ENCODE results near the gene PTCD1. TPM values are rescaled to one million over a fixed set of nuclear protein-coding genes. Genes with fewer than 3 reads are reported as not detected.

The PTCD1 gene
- total RNA-seq, 1 experiment from 2014 or later = 11.1 TPM

DNA sequence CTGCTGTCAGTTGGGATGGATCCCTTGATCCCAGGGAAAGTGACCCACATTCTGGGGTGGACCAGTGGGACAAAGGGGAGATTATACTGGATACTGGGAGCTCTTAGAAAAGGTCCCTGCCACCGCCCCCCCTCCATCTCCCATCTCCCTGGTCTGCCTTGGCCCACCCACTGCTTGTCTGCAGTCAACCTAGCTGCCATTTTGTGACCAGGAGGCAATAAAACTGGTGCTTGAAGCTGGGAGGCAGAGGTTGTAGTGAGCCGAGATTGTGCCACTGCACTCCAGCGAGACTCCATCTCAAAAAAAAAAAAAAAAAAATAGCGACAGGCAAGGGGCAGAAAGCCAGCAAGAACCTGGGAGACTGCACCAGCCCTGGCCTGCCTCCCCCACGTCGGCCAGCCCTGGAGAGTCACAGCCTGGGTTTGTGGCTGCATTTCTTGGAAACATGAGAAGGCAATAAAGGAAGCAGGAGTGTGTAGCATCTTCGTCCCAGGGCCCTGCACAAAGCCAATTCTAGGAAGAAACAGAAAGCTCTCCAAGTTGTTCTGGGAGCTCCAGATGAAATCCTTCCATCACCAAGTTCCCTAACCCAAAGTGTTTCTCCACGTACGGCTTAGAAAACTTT is 68.7 kb downstream of the PTCD1 start:
- Mint-ChIP-seq H3K4me3 (no peak overlapping the region), H3K4me1 (peaks cover 24% of the 10 kb centered on the region), H3K27ac (no peak overlapping the region), H3K9me3 (no peaks in the 10 kb centered on the region), H3K27me3 (ENCODE audit: low read depth) (peaks cover 12% of the 10 kb centered on the region), H3K36me3 (peaks cover 3% of the 10 kb centered on the region)
- DNase-seq (ENCODE audit: low spot score) = no peak
- ATAC-seq = no peak
- POLR2A ChIA-PET = interaction anchor here (1.0 kb wide), 1 partner anchor 39 kb away, joined by 4 read pairs; the partner anchor contains the start of gene BUD31
- TF ChIP-seq OVOL2 (CRISPR knock-in tag; IDR thresholded peaks at IDR 0.05; ENCODE audit: borderline replicate concordance) (no peak), FOXK1 (CRISPR knock-in tag; IDR thresholded peaks at IDR 0.05) (no peak), CREB1 (CRISPR knock-in tag; IDR thresholded peaks at IDR 0.05) (no peak), CBFB (CRISPR knock-in tag; IDR thresholded peaks at IDR 0.05; ENCODE audit: low read depth) (no peak), RORB (CRISPR knock-in tag; IDR thresholded peaks at IDR 0.05) (no peak)
- TF ChIP-seq, protein P1, sequence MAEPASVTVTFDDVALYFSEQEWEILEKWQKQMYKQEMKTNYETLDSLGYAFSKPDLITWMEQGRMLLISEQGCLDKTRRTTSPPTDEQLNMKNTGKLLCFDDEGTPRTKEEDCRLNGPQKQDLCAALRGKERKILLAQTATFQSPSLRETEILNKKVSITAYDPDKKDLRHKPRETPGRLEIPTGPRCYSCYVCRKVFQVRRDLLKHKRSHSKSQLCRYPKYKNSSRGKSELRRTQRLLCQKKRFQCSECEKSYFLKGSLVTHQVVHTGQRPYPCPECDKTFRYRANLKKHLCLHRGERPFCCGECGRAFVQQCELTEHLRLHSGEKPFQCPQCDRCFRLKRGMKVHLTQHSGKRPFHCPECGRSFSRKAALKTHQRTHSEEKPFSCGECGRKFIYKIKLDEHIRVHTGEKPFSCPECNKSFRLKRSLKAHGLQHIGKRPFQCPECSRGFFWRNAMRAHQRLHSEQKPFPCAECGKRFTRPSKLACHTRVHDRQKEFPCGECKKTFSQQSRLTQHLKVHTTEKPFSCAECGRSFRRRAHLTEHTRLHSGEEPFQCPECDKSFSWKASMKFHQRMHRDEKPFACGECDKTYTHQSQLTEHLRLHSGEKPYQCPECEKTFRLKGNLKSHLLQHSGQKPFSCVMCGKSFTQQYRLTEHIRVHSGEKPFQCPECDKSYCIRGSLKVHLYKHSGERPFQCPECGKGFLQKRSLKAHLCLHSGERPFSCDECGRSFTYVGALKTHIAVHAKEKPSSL (CRISPR knock-in tag; conservative IDR thresholded peaks at IDR 0.05) = no peak
- TF ChIP-seq, protein P2, sequence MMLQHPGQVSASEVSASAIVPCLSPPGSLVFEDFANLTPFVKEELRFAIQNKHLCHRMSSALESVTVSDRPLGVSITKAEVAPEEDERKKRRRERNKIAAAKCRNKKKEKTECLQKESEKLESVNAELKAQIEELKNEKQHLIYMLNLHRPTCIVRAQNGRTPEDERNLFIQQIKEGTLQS (CRISPR knock-in tag; conservative IDR thresholded peaks at IDR 0.05) = no peak
- TF ChIP-seq, protein P3, sequence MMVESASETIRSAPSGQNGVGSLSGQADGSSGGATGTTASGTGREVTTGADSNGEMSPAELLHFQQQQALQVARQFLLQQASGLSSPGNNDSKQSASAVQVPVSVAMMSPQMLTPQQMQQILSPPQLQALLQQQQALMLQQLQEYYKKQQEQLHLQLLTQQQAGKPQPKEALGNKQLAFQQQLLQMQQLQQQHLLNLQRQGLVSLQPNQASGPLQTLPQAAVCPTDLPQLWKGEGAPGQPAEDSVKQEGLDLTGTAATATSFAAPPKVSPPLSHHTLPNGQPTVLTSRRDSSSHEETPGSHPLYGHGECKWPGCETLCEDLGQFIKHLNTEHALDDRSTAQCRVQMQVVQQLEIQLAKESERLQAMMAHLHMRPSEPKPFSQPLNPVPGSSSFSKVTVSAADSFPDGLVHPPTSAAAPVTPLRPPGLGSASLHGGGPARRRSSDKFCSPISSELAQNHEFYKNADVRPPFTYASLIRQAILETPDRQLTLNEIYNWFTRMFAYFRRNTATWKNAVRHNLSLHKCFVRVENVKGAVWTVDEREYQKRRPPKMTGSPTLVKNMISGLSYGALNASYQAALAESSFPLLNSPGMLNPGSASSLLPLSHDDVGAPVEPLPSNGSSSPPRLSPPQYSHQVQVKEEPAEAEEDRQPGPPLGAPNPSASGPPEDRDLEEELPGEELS (CRISPR knock-in tag; IDR thresholded peaks at IDR 0.05) = no peak
- CTCF ChIA-PET = interaction anchor here (1.1 kb wide), 1 partner anchor 21 kb away, joined by 3 read pairs; no protein-coding TSS in a partner anchor

DNA sequence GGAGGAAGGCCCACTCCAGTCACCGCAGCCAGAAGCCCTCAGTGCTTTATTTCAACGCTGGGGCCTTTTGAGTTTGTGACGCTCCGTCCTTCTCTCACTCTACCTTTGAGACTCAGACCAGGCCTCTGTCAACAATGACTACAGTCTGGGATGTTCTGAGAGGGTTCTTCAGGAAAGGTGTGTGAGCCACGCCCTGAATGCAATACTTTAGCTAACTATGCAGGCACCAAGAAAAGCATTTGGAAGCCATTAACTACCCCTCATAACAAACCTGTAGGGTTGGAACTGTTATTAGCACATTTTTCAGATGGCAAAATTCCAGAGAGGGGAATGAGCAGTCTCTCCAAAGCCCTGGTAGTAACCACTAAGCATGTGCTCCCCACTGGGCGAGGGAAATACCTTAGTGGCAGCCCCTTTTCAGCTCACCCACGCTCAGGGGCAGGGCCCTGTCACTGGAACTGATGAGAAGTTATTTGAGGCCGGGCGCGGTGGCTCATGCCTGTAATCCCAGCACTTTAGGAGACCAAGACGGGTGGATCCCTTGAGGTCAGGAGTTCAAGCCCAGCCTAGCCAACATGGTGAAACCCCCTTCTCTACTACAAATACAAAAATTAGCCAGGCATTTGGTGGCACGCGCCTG is 69.7 kb downstream of the PTCD1 start:
- ATAC-seq (no peak), DNase-seq (ENCODE audit: low spot score) (no peak)
- CTCF ChIA-PET = interaction anchor here (1.1 kb wide), 1 partner anchor 22 kb away, joined by 3 read pairs; no protein-coding TSS in a partner anchor
- H3K4me3 Mint-ChIP-seq = no peak overlapping the region
- peaks cover 11% of the 10 kb centered on the region for H3K27me3 Mint-ChIP-seq (ENCODE audit: low read depth)
- H3K36me3 Mint-ChIP-seq = peaks cover 10% of the 10 kb centered on the region
- H3K27ac Mint-ChIP-seq = peak overlapping the region; percentile 62; the same call in 1 of the 2 replicates
- POLR2A ChIA-PET = interaction anchor here (0.6 kb wide), 1 partner anchor 103 kb away, joined by 3 read pairs; no protein-coding TSS in a partner anchor
- peaks cover 24% of the 10 kb centered on the region for H3K4me1 Mint-ChIP-seq
- no peaks in the 10 kb centered on the region for H3K9me3 Mint-ChIP-seq
- TF ChIP-seq, protein P4, sequence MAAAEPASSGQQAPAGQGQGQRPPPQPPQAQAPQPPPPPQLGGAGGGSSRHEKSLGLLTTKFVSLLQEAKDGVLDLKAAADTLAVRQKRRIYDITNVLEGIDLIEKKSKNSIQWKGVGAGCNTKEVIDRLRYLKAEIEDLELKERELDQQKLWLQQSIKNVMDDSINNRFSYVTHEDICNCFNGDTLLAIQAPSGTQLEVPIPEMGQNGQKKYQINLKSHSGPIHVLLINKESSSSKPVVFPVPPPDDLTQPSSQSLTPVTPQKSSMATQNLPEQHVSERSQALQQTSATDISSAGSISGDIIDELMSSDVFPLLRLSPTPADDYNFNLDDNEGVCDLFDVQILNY (CRISPR knock-in tag; IDR thresholded peaks at IDR 0.05) = no peak
- TF ChIP-seq, protein P5, sequence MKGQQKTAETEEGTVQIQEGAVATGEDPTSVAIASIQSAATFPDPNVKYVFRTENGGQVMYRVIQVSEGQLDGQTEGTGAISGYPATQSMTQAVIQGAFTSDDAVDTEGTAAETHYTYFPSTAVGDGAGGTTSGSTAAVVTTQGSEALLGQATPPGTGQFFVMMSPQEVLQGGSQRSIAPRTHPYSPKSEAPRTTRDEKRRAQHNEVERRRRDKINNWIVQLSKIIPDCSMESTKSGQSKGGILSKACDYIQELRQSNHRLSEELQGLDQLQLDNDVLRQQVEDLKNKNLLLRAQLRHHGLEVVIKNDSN (CRISPR knock-in tag; IDR thresholded peaks at IDR 0.05) = no peak
- no peak for TF ChIP-seq SOX15 (CRISPR knock-in tag; IDR thresholded peaks at IDR 0.05)
- TF ChIP-seq, protein P6, sequence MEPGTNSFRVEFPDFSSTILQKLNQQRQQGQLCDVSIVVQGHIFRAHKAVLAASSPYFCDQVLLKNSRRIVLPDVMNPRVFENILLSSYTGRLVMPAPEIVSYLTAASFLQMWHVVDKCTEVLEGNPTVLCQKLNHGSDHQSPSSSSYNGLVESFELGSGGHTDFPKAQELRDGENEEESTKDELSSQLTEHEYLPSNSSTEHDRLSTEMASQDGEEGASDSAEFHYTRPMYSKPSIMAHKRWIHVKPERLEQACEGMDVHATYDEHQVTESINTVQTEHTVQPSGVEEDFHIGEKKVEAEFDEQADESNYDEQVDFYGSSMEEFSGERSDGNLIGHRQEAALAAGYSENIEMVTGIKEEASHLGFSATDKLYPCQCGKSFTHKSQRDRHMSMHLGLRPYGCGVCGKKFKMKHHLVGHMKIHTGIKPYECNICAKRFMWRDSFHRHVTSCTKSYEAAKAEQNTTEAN (CRISPR knock-in tag; IDR thresholded peaks at IDR 0.05) = no peak
- TF ChIP-seq JUN (CRISPR knock-in tag; IDR thresholded peaks at IDR 0.05) = no peak
- TF ChIP-seq PRRX2 (CRISPR knock-in tag; IDR thresholded peaks at IDR 0.05) = no peak
- TF ChIP-seq, protein P7, sequence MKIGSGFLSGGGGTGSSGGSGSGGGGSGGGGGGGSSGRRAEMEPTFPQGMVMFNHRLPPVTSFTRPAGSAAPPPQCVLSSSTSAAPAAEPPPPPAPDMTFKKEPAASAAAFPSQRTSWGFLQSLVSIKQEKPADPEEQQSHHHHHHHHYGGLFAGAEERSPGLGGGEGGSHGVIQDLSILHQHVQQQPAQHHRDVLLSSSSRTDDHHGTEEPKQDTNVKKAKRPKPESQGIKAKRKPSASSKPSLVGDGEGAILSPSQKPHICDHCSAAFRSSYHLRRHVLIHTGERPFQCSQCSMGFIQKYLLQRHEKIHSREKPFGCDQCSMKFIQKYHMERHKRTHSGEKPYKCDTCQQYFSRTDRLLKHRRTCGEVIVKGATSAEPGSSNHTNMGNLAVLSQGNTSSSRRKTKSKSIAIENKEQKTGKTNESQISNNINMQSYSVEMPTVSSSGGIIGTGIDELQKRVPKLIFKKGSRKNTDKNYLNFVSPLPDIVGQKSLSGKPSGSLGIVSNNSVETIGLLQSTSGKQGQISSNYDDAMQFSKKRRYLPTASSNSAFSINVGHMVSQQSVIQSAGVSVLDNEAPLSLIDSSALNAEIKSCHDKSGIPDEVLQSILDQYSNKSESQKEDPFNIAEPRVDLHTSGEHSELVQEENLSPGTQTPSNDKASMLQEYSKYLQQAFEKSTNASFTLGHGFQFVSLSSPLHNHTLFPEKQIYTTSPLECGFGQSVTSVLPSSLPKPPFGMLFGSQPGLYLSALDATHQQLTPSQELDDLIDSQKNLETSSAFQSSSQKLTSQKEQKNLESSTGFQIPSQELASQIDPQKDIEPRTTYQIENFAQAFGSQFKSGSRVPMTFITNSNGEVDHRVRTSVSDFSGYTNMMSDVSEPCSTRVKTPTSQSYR (CRISPR knock-in tag; IDR thresholded peaks at IDR 0.05) = no peak
- no peak for TF ChIP-seq IRF2 (CRISPR knock-in tag; IDR thresholded peaks at IDR 0.05; ENCODE audit: borderline replicate concordance, low read depth)
- no peak for TF ChIP-seq OVOL2 (CRISPR knock-in tag; IDR thresholded peaks at IDR 0.05; ENCODE audit: borderline replicate concordance)
- TF ChIP-seq NR2C2 (CRISPR knock-in tag; IDR thresholded peaks at IDR 0.05) = no peak
- TF ChIP-seq, protein P8, sequence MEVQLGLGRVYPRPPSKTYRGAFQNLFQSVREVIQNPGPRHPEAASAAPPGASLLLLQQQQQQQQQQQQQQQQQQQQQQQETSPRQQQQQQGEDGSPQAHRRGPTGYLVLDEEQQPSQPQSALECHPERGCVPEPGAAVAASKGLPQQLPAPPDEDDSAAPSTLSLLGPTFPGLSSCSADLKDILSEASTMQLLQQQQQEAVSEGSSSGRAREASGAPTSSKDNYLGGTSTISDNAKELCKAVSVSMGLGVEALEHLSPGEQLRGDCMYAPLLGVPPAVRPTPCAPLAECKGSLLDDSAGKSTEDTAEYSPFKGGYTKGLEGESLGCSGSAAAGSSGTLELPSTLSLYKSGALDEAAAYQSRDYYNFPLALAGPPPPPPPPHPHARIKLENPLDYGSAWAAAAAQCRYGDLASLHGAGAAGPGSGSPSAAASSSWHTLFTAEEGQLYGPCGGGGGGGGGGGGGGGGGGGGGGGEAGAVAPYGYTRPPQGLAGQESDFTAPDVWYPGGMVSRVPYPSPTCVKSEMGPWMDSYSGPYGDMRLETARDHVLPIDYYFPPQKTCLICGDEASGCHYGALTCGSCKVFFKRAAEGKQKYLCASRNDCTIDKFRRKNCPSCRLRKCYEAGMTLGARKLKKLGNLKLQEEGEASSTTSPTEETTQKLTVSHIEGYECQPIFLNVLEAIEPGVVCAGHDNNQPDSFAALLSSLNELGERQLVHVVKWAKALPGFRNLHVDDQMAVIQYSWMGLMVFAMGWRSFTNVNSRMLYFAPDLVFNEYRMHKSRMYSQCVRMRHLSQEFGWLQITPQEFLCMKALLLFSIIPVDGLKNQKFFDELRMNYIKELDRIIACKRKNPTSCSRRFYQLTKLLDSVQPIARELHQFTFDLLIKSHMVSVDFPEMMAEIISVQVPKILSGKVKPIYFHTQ (CRISPR knock-in tag; IDR thresholded peaks at IDR 0.05) = no peak
- no peak for TF ChIP-seq ZNF232 (CRISPR knock-in tag; IDR thresholded peaks at IDR 0.05)

Data from WTC11 (cell line).